ENCODE data around the gene FANCL.

GRCh38 chr2:58266211-58266610 lies 25.1 kb upstream of the FANCL start:
- TF ChIP-seq REST (IDR thresholded peaks at IDR 0.05; ENCODE audit: insufficient replicate concordance, low read depth) (no peak), POLR2AphosphoS5 (IDR thresholded peaks at IDR 0.05; ENCODE audit: low read depth) (no peak), GABPA (IDR thresholded peaks at IDR 0.05; ENCODE audit: low read depth) (no peak)
- TF ChIP-seq, protein P1, sequence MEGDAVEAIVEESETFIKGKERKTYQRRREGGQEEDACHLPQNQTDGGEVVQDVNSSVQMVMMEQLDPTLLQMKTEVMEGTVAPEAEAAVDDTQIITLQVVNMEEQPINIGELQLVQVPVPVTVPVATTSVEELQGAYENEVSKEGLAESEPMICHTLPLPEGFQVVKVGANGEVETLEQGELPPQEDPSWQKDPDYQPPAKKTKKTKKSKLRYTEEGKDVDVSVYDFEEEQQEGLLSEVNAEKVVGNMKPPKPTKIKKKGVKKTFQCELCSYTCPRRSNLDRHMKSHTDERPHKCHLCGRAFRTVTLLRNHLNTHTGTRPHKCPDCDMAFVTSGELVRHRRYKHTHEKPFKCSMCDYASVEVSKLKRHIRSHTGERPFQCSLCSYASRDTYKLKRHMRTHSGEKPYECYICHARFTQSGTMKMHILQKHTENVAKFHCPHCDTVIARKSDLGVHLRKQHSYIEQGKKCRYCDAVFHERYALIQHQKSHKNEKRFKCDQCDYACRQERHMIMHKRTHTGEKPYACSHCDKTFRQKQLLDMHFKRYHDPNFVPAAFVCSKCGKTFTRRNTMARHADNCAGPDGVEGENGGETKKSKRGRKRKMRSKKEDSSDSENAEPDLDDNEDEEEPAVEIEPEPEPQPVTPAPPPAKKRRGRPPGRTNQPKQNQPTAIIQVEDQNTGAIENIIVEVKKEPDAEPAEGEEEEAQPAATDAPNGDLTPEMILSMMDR (IDR thresholded peaks at IDR 0.05; ENCODE audit: insufficient read depth, low read length) = no peak

All from HL-60 (cell line).